WTC11 (cell line): ENCODE measurements around the gene SIM1.

Experiments
- CREB1 ChIP-seq: sonication (generic); formaldehyde crosslinking; IDR thresholded peaks from 2 replicates; pipeline ENCODE4 v1.8.0; 2023; ENCODE audit warnings: mild to moderate bottlenecking, missing genetic modification reagents
- FOXJ3 ChIP-seq: sonication (generic); formaldehyde crosslinking; IDR thresholded peaks from 2 replicates; pipeline ENCODE4 v1.9.0; 2021; ENCODE audit warnings: missing genetic modification reagents, mild to moderate bottlenecking, borderline replicate concordance
- TF ChIP-seq, protein P1 (sequence below): sonication (generic); formaldehyde crosslinking; IDR thresholded peaks from 2 replicates; pipeline ENCODE4 v1.8.1; 2023; ENCODE audit warnings: mild to moderate bottlenecking, missing genetic modification reagents, moderate library complexity
- TF ChIP-seq, protein P2 (sequence below): fragments of 200-600 bp; IDR thresholded peaks from 2 replicates; pipeline ENCODE4 v1.8.0; 2022; ENCODE audit warnings: antibody characterized with exemption
- TF ChIP-seq, protein P3 (sequence below): sonication (generic); formaldehyde crosslinking; IDR thresholded peaks from 2 replicates; pipeline ENCODE4 v1.8.1; 2023; ENCODE audit warnings: mild to moderate bottlenecking, missing genetic modification reagents, moderate library complexity

DNA sequence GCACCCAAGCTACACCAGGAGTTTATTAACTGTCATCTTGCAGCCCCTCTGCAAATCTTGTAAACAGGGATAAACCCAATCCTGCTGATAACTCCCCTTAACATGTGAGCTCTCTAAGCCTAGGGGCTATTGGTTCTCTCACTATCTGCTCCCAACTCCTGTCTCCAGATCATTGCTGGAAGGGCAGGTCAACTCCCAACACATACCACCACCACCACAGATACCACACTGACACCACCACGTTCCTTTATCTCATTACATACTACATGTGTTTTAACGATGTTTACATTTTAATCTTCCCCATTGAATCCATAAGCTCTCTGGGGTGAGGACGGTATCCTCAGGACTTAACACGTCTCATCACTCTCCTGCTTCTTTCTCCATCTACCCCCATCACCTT is 51.8 kb downstream of the SIM1 start:
- TF ChIP-seq, protein P1, sequence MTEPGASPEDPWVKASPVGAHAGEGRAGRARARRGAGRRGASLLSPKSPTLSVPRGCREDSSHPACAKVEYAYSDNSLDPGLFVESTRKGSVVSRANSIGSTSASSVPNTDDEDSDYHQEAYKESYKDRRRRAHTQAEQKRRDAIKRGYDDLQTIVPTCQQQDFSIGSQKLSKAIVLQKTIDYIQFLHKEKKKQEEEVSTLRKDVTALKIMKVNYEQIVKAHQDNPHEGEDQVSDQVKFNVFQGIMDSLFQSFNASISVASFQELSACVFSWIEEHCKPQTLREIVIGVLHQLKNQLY = no peak
- TF ChIP-seq, protein P2, sequence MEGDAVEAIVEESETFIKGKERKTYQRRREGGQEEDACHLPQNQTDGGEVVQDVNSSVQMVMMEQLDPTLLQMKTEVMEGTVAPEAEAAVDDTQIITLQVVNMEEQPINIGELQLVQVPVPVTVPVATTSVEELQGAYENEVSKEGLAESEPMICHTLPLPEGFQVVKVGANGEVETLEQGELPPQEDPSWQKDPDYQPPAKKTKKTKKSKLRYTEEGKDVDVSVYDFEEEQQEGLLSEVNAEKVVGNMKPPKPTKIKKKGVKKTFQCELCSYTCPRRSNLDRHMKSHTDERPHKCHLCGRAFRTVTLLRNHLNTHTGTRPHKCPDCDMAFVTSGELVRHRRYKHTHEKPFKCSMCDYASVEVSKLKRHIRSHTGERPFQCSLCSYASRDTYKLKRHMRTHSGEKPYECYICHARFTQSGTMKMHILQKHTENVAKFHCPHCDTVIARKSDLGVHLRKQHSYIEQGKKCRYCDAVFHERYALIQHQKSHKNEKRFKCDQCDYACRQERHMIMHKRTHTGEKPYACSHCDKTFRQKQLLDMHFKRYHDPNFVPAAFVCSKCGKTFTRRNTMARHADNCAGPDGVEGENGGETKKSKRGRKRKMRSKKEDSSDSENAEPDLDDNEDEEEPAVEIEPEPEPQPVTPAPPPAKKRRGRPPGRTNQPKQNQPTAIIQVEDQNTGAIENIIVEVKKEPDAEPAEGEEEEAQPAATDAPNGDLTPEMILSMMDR = no peak
- TF ChIP-seq FOXJ3 (no peak), CREB1 (CRISPR knock-in tag) (no peak)
- TF ChIP-seq, protein P3, sequence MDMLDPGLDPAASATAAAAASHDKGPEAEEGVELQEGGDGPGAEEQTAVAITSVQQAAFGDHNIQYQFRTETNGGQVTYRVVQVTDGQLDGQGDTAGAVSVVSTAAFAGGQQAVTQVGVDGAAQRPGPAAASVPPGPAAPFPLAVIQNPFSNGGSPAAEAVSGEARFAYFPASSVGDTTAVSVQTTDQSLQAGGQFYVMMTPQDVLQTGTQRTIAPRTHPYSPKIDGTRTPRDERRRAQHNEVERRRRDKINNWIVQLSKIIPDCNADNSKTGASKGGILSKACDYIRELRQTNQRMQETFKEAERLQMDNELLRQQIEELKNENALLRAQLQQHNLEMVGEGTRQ (CRISPR knock-in tag) = no peak
